ENCODE measurements around the gene GFPT2.

- TF ChIP-seq POLR2A (IDR thresholded peaks at IDR 0.05) (no peak), CTCF (IDR thresholded peaks at IDR 0.05) (no peak)
These were observed 51.9 kb downstream of the GFPT2 start for GRCh38 chr5:180301253-180301652.

Data from esophagus squamous epithelium (tissue), 4 donors.